Measurements from ENCODE around the gene TNFAIP8L3. TPM values are rescaled to one million over a fixed set of nuclear protein-coding genes. Genes with fewer than 3 reads are reported as not detected.

The TNFAIP8L3 gene
- total RNA-seq, 1 donor from 2014 or later: 10.8 TPM

GRCh38 chr15:51030649-51031316, 63.9 kb downstream of the TNFAIP8L3 start:
- intact Hi-C loops (cut with DNase I): no loop called here
- ATAC-seq: no peak
- no peak for DNase-seq (ENCODE audit: low spot score)

- intact Hi-C loops (cut with DNase I): no loop called here
- no peak for ATAC-seq
- no peak for DNase-seq (ENCODE audit: low spot score)
These were observed 69.3 kb downstream of the TNFAIP8L3 start for GRCh38 chr15:51025454-51025846.

- no peak for ATAC-seq
- no peak for DNase-seq (ENCODE audit: low spot score)
- intact Hi-C loops (cut with DNase I): no loop called here
These were observed 69.8 kb downstream of the TNFAIP8L3 start for GRCh38 chr15:51024735-51025453.

GRCh38 chr15:51023499-51023898, 71.2 kb downstream of the TNFAIP8L3 start:
- ATAC-seq (no peak), DNase-seq (ENCODE audit: low spot score) (no peak)
- intact Hi-C loops (cut with DNase I): no loop called here

- ATAC-seq: no peak
- intact Hi-C loops (cut with DNase I): no loop called here
- DNase-seq (ENCODE audit: low spot score): no peak
These were observed 72.5 kb downstream of the TNFAIP8L3 start for GRCh38 chr15:51022206-51022605.

GRCh38 chr15:51016615-51017014, 78.1 kb downstream of the TNFAIP8L3 start:
- no peak for ATAC-seq
- intact Hi-C loops (cut with DNase I): no loop called here
- no peak for DNase-seq (ENCODE audit: low spot score)

- DNase-seq (ENCODE audit: low spot score) (no peak), ATAC-seq (no peak)
- intact Hi-C loops (cut with DNase I): no loop called here
These were observed 83.5 kb downstream of the TNFAIP8L3 start for GRCh38 chr15:51011212-51011611.

GRCh38 chr15:51007131-51007666, 87.5 kb downstream of the TNFAIP8L3 start:
- no peak for DNase-seq (ENCODE audit: low spot score)
- intact Hi-C loops (cut with DNase I): no loop called here
- ATAC-seq: no peak

Other genes starting within 250 kb of the TNFAIP8L3 start
- gene AP4E1, start 186.2 kb downstream of the TNFAIP8L3 start, total RNA-seq: 11.9 TPM
- 24.0 TPM for gene CYP19A1, start 243.7 kb upstream of the TNFAIP8L3 start, total RNA-seq
- 94.5 TPM for gene GLDN, start 246.7 kb upstream of the TNFAIP8L3 start, total RNA-seq

Data from sciatic nerve (tissue), 2 donors.